Hepatocyte (in vitro differentiated cells): ENCODE data around the gene SAMD14. TPM values are rescaled to one million over a fixed set of nuclear protein-coding genes. Genes with fewer than 3 reads are reported as not detected.

Experiments used
- DNase-seq: peaks from one replicate; pipeline ENCODE4 v3.0.0-alpha.2; 2016; ENCODE audit warnings: low spot score
- H2AFZ ChIP-seq: fragments of 200-600 bp; sonication (generic); 2 replicates; pipeline ENCODE4 v1.6.0; 2016; ENCODE audit warnings: antibody characterized with exemption, mild to moderate bottlenecking
- H3K27ac ChIP-seq: fragments of 200-600 bp; sonication (generic); 2 replicates; pipeline ENCODE4 v1.5.1; 2016; ENCODE audit warnings: mild to moderate bottlenecking
- H3K27me3 ChIP-seq: fragments of 200-600 bp; sonication (generic); 2 replicates; pipeline ENCODE4 v1.6.1; 2016
- H3K36me3 ChIP-seq: fragments of 200-600 bp; sonication (generic); replicated peaks from 2 replicates; pipeline ENCODE4 v1.5.1; 2016; ENCODE audit warnings: low read depth; ENCODE audit not compliant: insufficient read depth
- H3K4me1 ChIP-seq: fragments of 200-600 bp; sonication (generic); 2 replicates; pipeline ENCODE4 v1.5.1; 2016; ENCODE audit warnings: mild to moderate bottlenecking, moderate library complexity; ENCODE audit not compliant: insufficient read depth
- H3K4me2 ChIP-seq: fragments of 200-600 bp; sonication (generic); 2 replicates; pipeline ENCODE4 v1.6.0; 2016
- H3K4me3 ChIP-seq: fragments of 200-600 bp; sonication (generic); 2 replicates; pipeline ENCODE4 v1.5.1; 2016; ENCODE audit warnings: mild to moderate bottlenecking
- H3K79me2 ChIP-seq: fragments of 200-600 bp; sonication (generic); 2 replicates; pipeline ENCODE4 v1.6.0; 2017; ENCODE audit warnings: mild to moderate bottlenecking
- H3K9me2 ChIP-seq: fragments of 200-600 bp; sonication (generic); replicated peaks from 2 replicates; pipeline ENCODE4 v1.6.0; 2017; ENCODE audit warnings: mild to moderate bottlenecking; ENCODE audit not compliant: insufficient read depth
- H3K9me3 ChIP-seq: fragments of 200-600 bp; sonication (generic); 2 replicates; pipeline ENCODE4 v1.5.1; 2016; ENCODE audit warnings: low read depth, mild to moderate bottlenecking
- H4K20me1 ChIP-seq: fragments of 200-600 bp; sonication (generic); 2 replicates; pipeline ENCODE4 v1.6.0; 2016; ENCODE audit warnings: mild to moderate bottlenecking; ENCODE audit not compliant: insufficient read depth, poor library complexity, severe bottlenecking
- CTCF ChIP-seq: fragments of 200-600 bp; sonication (generic); IDR thresholded peaks from 2 replicates; pipeline ENCODE4 v1.5.1; 2016; ENCODE audit warnings: antibody characterized with exemption, mild to moderate bottlenecking; ENCODE audit not compliant: poor library complexity
- EZH2 ChIP-seq: fragments of 200-600 bp; sonication (generic); IDR thresholded peaks from 2 replicates; pipeline ENCODE4 v1.6.1; 2016; ENCODE audit warnings: antibody characterized with exemption, mild to moderate bottlenecking, borderline replicate concordance
- EZH2phosphoT487 ChIP-seq: fragments of 200-600 bp; sonication (generic); IDR thresholded peaks from one replicate; pipeline ENCODE4 v1.6.1; 2018; ENCODE audit warnings: antibody characterized with exemption, mild to moderate bottlenecking, low read depth, moderate library complexity; ENCODE audit not compliant: unreplicated experiment, severe bottlenecking
- WGBS: methylation state at CpG from one replicate; pipeline ENCODE4 v1.1.6; 2016; ENCODE audit warnings: low lambda C conversion rate; ENCODE audit errors: missing lambda C conversion rate; 5-methylcytosine and 5-hydroxymethylcytosine counted together
- polyA plus RNA-seq: library from polyadenylated mRNA; unstranded; fragments of >200 nt; fragmentation: Nextera tagmentation; extraction: Ambion mirVana; gene quantifications from 2 replicates; pipeline ENCODE4 v1.2.1, GENCODE V29; 2016
- total RNA-seq: library from RNA; depleted of rRNA; stranded (reverse); fragments of >200 nt; gene quantifications from 2 replicates; pipeline ENCODE4 v1.2.3, GENCODE V29; 2014

SAMD14 gene
- total and polyA plus RNA-seq, 2 experiments from 2014 or later = 3.1 to 4.2 TPM

GRCh38 chr17:50151041-50151936 lies 21.3 kb upstream of the SAMD14 start:
- H3K4me3 ChIP-seq = peak overlapping the region; percentile 98
- peak overlapping the region; percentile 88 for H2AFZ ChIP-seq
- no peaks in the 10 kb centered on the region for H3K36me3 ChIP-seq
- no peaks in the 10 kb centered on the region for H3K9me2 ChIP-seq
- no peaks in the 10 kb centered on the region for H3K27me3 ChIP-seq
- H4K20me1 ChIP-seq = peaks cover 35% of the 10 kb centered on the region
- no peaks in the 10 kb centered on the region for H3K9me3 ChIP-seq
- 2% methylated on average over 30 of the region's 40 CpGs for WGBS
- DNase-seq = peak; percentile 96
- H3K27ac ChIP-seq = peak overlapping the region; percentile 83
- H3K4me1 ChIP-seq = peaks cover 29% of the 10 kb centered on the region
- TF ChIP-seq EZH2 = no peak
- TF ChIP-seq EZH2phosphoT487 = no peak
- TF ChIP-seq CTCF = peak; percentile 49
- peak overlapping the region; percentile 98 for H3K4me2 ChIP-seq
- peaks cover 44% of the 10 kb centered on the region for H3K79me2 ChIP-seq

- Histone ChIP-seq H2AFZ (peak within 1 kb of the TSS; percentile 88), H3K27ac (peak within 1 kb of the TSS; percentile 83), H3K9me2 (no peaks in the 10 kb centered on the region), H3K4me1 (peaks cover 34% of the 10 kb centered on the region), H3K9me3 (no peaks in the 10 kb centered on the region), H3K79me2 (peaks cover 51% of the 10 kb centered on the region), H3K36me3 (no peaks in the 10 kb centered on the region), H3K27me3 (no peaks in the 10 kb centered on the region), H3K4me3 (peak within 1 kb of the TSS; percentile 98), H3K4me2 (peak within 1 kb of the TSS; percentile 98), H4K20me1 (peaks cover 39% of the 10 kb centered on the region)
- 2% methylated on average over 42 of the region's 69 CpGs for WGBS
- no peak for DNase-seq
- TF ChIP-seq EZH2 = no peak
- no peak for TF ChIP-seq CTCF
- no peak for TF ChIP-seq EZH2phosphoT487
Observed at GRCh38 chr17:50150354-50151040, 20.5 kb upstream of the SAMD14 start, which contains the start of gene PPP1R9B. TSS of gene PPP1R9B (minus strand) at chr17:50150677. CDS start at chr17:50150513, 164 bp downstream.

- Histone ChIP-seq H2AFZ (no peak overlapping the region), H4K20me1 (peaks cover 39% of the 10 kb centered on the region), H3K4me1 (peaks cover 35% of the 10 kb centered on the region), H3K36me3 (no peaks in the 10 kb centered on the region), H3K27ac (peak overlapping the region; percentile 82), H3K9me2 (no peaks in the 10 kb centered on the region), H3K27me3 (no peaks in the 10 kb centered on the region), H3K9me3 (no peaks in the 10 kb centered on the region), H3K4me3 (peak overlapping the region; percentile 98), H3K79me2 (peaks cover 51% of the 10 kb centered on the region), H3K4me2 (peak overlapping the region; percentile 98)
- WGBS = under 1% methylated on average over 101 of the region's 123 CpGs
- no peak for TF ChIP-seq EZH2phosphoT487
- TF ChIP-seq CTCF = peak; percentile 2
- DNase-seq = peak; percentile 86
Observed at GRCh38 chr17:50149417-50150353, 19.7 kb upstream of the SAMD14 start.
